Skin epidermis (tissue), 12 donors: ENCODE measurements around the gene HTR3D.
"Not testable (repeated sequence)": the region's sequence is repeated elsewhere in the genome, so short reads cannot be mapped to it uniquely, and the experiment has no call there.

Source experiments
- H3K27ac ChIP-seq, 21 experiments: fragments of 200-600 bp; sonication (generic) in 11 of 21; one replicate each; pipeline ENCODE4 v1.5.0; 2020; ENCODE audit warnings: mild to moderate bottlenecking in 3 of 21, inconsistent platforms in 2 of 21, moderate library complexity in 2 of 21
- H3K4me3 ChIP-seq, 7 experiments: fragments of 200-600 bp; sonication (generic) in 2 of 7; one replicate each; pipeline ENCODE4 v1.5.0; 2020; ENCODE audit warnings: inconsistent platforms in 2 of 7, mild to moderate bottlenecking in 2 of 7, moderate library complexity in 1 of 7

The HTR3D gene

DNA sequence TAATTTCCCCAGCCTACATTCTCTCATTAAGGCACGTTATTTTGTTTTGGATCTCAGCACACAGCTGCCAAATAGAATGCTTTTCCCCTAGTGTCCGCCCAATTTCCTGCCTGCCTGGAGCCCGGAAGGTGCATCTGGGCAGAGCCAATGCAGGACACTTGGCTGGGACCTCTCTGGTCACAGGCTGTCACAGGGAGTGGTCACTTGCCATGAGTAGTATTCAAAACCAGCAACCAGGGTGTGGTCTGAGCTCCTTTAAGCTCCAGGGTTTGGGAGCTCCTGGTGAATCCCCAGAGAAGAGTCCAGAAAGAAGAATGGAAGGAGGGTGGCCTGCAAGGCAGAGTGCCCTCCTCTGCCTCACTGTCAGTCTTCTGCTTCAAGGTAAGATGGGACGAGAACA is 21.2 kb downstream of the HTR3D start, which contains the start of gene HTR3C:
TSS of gene HTR3C (plus strand) at position 281 of the 400 bp plus-strand sequence. CDS start at position 315, 34 bp downstream.
- Histone ChIP-seq H3K4me3 (no peak within 1 kb of the TSS), H3K27ac (no peak within 1 kb of the TSS)

DNA sequence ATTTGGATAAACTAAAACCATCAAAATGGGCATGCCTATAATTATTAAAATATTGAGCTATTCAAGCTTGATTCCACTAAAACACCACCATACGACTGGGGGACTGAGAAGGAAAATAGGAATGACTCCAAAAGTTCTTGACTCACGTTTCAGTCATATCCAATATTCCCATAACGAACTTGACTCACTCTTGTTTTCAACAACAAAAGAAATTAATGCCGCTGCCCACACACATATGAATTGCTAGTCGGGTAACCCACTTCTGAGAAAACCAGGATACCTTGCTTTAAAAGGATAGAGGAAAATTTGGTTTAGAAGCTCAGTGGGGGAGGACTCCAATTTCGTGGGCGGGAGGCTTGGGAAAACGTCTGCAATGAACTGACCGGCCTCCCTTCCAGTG is 26.5 kb downstream of the HTR3D start:
- Histone ChIP-seq H3K4me3 (no peak overlapping the region), H3K27ac (no peak overlapping the region)

DNA sequence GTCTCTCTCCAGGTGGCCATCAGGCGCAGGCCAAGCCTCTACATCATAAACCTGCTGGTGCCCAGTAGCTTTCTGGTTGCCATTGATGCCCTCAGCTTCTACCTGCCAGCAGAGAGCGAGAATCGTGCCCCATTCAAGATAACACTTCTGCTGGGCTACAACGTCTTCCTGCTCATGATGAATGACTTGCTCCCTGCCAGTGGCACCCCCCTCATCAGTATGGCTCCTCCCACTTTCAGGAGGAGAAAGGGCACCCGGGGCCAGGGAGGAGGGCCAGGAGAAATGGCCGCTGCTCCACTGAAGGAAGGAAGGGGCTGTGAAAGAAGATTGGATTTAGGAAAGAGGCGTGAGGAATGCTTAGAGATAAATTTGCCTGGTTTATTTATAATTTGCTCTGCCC is 27.9 kb downstream of the HTR3D start:
- Histone ChIP-seq H3K4me3 (no peak overlapping the region), H3K27ac (no peak overlapping the region)

DNA sequence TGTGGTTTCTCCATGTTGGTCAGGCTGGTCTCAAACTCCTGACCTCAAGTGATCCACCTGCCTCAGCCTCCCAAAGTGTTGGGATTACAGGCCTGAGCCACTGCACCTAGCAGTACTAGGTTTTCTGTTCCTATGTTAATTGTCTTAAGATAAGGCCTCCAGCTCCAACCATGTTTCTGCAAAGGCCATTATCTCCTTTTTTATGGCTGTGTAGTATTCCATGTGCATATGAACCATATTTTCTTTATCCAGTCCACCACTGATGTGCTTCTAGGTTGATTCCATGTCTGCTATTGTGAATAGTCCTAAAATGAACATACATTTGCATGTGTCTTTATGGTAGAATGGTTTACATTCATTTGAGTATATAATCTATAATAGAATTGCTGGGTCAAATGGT is 31.1 kb downstream of the HTR3D start:
- H3K4me3 ChIP-seq, result no peak overlapping the region
- H3K27ac ChIP-seq, result no peak overlapping the region

DNA sequence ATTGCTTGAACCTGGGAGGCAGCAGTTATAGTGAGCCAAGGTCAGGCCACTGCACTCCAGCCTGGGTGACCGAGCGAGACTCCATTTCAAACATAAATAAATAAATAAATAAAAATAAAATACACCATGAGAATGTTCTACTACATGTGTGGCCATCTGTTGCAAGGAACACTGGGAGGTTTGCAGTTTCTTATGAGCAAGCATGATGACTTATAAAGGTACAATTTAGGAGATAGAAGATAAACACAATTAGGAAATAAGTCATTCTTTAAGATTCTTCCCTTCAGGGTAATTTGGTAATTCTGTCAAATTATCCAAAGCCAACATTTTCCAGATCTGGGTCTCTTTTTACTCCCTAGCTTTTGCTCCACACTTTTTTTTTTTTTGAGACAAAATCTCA is 34.7 kb downstream of the HTR3D start:
- Histone ChIP-seq H3K27ac (no peak overlapping the region), H3K4me3 (no peak overlapping the region)

DNA sequence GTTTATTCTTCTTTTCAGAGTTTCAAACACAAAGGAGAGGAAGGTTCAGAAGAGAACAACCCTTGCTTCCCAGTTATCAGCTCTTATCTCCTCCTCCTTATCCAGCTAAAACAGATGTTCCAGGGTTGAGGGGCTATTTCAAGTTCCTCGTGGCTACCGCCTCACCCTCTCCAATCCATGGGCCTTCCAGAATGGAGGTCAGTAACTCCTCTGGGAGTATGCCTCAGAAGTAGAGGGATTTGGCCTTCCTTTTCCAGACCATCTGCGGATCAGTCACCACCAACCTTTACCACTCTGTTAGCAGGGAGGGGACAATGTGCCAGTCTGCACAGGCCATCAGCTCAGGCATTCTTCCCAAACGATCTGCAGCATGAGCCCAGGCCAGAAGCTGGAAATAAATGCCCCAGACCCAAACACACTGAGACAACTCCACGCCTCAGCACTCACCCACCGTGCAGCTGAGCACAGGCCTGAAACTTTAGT is 36.1 kb downstream of the HTR3D start:
- H3K27ac ChIP-seq, result no peak overlapping the region
- no peak overlapping the region for H3K4me3 ChIP-seq

DNA sequence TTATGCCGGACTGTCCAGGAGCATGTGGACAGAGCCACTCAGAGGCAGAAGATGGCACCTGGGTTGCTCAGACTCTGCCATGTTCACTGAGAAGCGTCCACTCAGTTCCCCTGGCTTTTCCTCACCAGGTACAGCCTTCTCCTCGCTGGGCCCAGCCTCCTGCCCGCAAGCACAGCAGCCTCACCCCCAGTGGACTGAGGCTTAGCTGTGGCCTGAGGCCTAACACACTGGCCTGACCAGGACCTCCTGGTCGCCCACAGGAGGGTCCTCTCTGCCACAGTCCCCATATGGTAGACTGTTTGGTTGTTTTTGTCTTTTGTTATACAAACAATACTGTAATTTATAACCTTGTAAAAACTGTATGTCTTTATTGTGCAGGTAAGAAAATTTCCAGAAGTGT is 36.8 kb downstream of the HTR3D start:
- Histone ChIP-seq H3K27ac (no peak overlapping the region), H3K4me3 (no peak overlapping the region)

DNA sequence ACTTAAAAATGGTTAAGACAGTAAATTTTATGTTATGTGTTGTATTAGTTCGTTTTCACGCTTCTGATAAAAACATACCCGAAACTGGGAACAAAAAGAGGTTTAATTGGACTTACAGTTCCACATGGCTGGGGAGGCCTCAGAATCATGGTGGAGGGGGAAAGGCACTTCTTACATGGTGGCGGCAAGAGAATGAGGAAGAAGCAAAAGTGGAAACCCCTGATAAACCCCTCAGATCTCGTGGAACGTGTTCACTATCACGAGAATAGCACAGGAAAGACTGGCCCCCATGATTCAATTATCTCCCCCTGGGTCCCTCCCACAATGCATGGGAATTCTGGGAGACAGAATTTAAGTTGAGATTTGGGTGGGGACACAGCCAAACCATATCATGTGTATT is 39.6 kb downstream of the HTR3D start:
- not testable (repeated sequence) for H3K4me3 ChIP-seq, H3K27ac ChIP-seq

DNA sequence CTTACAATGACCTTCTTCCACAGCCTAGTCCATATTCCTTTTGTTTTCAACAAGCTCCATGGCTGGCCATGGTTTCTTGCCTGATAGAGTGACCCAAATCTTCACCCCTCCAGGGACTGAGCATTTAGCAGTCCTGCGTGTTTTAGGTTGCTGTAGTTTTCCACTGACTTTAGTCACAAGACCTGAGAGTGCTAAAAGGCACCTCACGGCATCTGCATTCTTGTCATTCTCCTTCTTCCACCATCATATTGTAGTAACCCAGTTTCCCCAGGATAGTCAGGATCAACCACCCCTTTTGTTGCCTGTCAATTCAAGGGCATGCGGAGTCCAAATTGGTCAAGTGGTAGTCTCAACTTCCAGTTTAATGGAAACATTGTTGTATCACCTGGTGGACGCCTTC is 42.1 kb downstream of the HTR3D start:
- no peak overlapping the region for H3K4me3 ChIP-seq
- no peak overlapping the region for H3K27ac ChIP-seq

DNA sequence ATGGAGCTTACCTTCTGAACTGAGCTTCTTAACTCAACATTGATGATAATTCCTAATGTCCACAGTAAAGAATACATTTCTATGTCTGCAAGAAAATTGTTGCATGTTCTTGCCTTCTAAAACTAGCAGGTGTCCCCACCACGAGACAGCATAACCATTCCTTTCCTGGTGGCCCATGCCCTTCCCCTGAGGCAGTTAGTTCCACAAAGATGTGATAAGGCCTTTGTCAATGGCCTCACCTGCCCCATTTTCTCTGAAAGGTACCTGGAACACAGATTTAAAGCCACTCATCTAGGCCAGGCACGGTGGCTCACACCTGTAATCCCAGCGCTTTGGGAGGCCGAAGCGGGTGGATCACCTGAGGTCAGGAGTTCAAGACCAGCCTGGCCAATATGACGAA is 44.4 kb downstream of the HTR3D start:
- Histone ChIP-seq H3K27ac (no peak overlapping the region), H3K4me3 (no peak overlapping the region)

DNA sequence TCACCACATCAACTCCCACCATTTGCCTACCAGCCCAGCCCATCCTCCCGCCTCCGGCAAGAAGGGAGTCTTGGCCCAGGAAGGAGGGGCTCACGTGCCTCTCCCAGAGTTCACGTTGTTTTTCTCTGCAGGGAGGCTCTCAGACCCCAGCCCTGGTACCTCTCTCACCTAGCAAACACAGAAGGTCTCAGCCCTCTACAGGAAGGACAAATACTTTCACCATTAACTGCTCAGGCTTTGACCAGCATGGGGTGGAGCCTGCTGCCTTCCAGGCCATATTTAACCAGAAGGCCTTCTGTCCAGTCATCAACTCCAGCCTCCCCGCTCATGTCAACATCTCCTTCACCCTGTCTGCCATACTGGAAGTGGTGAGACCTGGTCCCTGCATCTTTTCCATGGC is 46.3 kb downstream of the HTR3D start:
- H3K4me3 ChIP-seq, result no peak overlapping the region

DNA sequence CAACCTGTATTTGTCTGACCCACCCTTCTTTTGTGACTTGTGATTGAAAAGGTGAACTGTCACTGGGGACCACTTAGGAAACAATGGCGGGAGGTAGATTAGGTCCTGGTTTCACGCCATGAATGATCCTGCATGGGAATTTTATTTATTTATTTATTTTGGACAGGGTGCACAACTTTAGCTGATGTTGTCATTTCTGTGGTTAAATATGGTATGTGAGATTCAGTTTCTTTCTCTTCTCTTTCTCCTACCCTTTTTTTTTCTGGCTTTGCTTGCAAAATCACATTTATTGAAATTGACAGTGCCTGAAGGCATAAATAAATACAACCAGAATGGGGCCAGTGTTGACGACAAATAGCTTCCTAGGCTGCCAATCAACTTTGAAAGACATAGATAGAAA is 47.3 kb downstream of the HTR3D start:
- H3K27ac ChIP-seq, result no peak overlapping the region
- no peak overlapping the region for H3K4me3 ChIP-seq

More for the DNA sequence above, 46.3 kb downstream of the HTR3D start:
- no peak overlapping the region for H3K27ac ChIP-seq

DNA sequence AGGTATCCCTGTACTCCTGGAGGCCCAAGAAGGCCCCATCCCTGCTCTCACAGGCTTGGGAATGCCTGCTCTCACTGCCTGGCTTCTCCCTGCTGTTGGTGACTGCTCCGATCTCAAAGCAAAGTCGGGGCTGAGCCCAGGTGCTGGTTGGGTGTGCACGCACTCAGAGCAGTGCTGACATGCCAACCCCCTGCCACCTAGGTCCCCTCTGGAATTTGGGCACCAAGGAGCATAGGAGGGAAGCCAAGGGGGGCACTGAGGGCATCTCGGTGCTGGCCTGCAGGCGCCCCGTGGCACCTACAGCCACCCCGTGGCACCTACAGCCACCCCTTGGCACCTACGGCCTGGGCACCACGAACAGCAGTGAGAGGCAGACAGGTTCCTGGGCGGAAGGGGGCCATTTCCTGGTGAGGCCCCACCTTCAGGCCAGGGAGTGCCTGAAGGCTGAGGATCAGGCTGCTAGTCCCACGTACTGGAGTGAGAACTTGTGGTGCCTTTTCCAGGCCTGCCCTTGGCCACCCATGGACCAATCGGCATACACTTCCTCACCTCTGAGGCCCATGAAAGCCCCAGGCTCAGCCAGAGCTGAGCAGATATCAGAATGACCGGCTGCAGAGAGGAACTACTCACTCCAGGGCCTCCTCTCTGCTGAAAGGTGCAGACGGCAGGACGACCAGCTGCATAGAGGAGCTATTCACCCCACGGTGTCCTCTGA is 49.7 kb downstream of the HTR3D start:
- no peak overlapping the region for H3K27ac ChIP-seq
- no peak overlapping the region for H3K4me3 ChIP-seq

DNA sequence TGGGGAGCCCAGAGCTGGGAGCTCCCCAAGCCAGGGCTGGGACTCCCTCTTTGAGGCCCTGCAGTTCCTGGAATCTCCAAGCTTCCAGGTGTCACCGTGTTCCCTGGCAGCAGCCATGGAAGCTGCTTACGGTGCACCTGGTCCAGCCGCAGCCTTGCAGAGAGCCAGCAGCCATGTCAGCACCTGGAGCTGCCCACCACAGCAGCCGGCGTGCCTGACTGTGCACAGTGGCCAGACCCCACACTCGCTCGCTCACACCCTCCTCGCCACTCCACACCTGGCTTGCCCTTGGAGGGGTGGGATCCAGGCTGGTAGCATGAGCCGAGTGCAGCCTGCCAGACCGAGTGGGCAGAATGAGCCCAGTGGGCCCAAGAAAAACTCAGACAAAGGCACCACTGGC is 50.5 kb downstream of the HTR3D start:
- H3K4me3 ChIP-seq, result no peak overlapping the region
- H3K27ac ChIP-seq, result no peak overlapping the region

DNA sequence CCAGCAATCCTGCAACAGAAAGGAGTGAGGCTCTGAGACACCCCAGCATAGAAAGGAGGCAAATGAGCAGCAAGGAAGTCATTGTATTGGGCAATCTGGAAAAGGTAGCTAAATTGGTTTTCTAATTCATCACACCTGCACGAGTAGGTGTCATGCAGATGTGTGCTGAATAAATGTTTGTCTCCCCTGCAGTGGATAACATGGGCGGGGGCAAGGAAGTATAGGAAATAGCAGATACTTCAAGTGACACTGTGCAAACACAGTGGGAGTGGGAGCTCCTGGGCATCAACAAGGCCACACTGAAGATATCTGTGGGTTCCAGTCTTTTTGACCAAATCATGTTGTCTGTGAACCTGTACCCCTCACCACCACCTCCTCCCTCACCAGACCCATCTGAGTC is 50.9 kb downstream of the HTR3D start:
- Histone ChIP-seq H3K27ac (no peak overlapping the region), H3K4me3 (no peak overlapping the region)

DNA sequence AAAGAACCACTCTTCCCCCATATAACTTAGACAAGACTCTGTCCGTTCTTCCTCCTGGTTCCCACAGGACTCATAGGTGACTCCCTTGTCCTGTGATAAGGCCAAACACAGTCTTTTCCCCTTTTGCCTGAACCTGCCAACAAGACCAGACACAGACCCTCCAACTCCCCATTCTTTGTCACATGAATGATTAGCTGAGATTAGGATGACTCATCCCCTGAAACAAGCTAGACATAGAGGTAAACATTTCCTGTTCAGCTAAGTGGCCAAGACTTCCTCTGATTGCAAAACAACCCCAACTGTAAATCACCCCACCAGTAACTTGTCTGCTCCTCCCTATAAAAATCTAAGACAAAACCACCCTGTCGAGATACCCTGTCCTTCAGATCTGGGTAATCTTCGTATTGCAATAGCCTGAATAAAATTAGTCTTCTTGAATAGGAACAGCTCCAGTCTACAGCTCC is 53.9 kb downstream of the HTR3D start:
- Histone ChIP-seq H3K4me3 (no peak overlapping the region), H3K27ac (no peak overlapping the region)
